ENCODE results near the gene AKR1C1.
"Not testable (repeated sequence)": the region's sequence is repeated elsewhere in the genome, so short reads cannot be mapped to it uniquely, and the experiment has no call there.

AKR1C1 gene

DNA sequence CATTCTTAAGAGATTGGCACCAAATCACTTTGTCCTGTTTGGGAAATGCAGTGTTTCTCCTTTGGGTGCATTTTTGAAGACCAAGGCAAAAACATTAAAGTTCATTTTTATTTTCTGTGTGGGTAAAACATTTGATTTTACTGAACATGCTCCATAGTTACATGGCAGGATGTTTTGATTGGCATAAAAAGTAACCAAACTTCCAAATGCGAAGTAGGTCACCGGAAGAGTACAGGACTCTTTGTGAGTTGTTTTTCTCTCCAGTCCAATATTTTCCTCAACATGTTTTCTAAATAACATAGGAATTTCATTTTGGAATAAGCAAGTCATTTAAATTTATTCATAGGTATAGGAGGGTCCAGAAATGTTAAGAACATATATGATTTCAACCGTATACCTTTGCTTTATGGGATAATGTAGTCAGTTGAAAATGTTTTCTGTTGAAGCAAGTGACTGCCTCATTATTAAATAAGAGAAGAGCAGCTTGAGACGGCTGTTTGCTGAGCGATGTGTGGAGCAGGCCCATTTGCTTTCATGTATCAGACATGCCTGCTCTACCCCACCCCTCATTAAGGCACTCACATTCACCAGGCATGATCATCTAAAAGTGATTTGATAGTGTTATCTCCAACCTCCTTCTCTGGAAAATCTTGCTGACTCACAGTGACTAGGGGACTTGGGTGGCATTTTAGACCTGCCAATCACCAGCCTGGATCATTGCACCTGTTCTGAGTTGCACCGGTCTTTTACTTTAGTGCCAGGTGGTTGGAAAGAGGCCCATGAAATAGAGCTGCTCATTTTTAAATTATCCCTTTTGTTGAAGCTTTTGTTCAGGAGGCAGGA, 56.8 kb downstream of the AKR1C1 start:
- DNase-seq = not testable (repeated sequence)

DNA sequence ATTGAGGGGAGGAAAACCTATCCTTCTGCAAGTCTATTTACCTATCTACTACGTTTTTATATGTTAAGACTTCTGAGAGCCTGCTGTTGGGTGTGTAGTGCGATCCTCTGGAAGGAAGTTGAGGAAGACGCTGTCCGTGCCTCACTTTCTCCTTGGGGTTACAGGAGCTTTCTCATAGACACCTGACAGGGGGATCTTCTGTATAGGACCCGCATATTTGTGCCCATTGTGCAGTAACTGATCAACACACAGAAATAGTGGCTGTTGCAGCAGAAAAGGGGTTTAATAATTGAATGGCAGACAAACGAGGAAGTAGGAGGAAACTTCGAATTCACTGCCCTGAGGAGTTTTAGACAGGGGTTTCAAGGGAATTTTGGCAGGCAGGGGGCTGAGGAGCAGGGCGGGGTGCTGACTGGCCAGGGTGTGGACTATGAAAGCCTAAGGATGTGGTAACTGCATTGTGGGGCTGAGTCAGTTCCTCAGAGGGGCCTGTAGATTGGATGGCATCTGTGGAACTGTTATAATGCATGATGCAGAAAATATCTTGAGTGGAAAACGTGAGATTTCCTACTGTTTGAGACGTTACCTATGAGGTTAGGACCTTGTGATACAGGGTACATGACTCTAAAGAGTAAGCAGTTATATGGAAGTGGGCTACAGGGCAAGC, 58.5 kb downstream of the AKR1C1 start:
- DNase-seq = not testable (repeated sequence)

GRCh38 chr10:5023177-5023805, 60.1 kb downstream of the AKR1C1 start:
- DNase-seq = no peak

DNA sequence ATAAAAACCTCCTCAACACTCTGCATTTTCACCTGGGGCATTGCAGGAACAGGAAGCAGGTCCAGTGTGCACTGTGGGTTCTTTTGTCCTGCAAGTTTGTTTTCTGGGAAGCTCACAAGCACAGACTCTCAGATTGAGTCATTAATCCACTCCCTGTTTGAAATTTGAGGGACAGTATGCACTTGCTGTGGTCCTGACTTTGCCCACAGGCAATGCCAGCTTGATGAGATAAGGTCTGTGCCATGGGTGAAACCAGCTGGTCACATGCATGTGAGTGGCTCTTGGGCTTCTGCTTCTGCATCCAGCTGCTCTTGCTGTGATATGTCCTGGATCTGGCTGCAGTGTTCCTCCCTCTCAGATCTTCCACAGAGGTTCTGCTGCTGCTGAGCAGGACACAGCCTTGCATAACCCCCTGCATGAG, 62.3 kb downstream of the AKR1C1 start:
- DNase-seq = not testable (repeated sequence)

GRCh38 chr10:5030989-5031388, 67.8 kb downstream of the AKR1C1 start:
- no peak for DNase-seq

GRCh38 chr10:5031588-5031987, 68.4 kb downstream of the AKR1C1 start:
- DNase-seq = not testable (repeated sequence)

GRCh38 chr10:5032444-5032843, 69.2 kb downstream of the AKR1C1 start:
- not testable (repeated sequence) for DNase-seq
